Measurements from ENCODE around the gene USP3.

The USP3 gene

GRCh38 chr15:63636518-63637061 is 132.2 kb downstream of the USP3 start:
- Histone ChIP-seq H3K4me1 (ENCODE audit: control insufficient read depth, insufficient read depth, low read length, poor library complexity, severe bottlenecking) (no peaks in the 10 kb centered on the region), H3K27ac (ENCODE audit: insufficient read depth, low read length, poor library complexity, severe bottlenecking) (no peak overlapping the region), H3K4me3 (ENCODE audit: insufficient read depth, low read depth, low read length, poor library complexity, severe bottlenecking) (no peak overlapping the region), H3K9me3 (ENCODE audit: control insufficient read depth, low read length) (no peaks in the 10 kb centered on the region), H3K27me3 (replicated peaks; ENCODE audit: control insufficient read depth, insufficient read depth, low read length, poor library complexity, severe bottlenecking) (no peaks in the 10 kb centered on the region), H3K36me3 (ENCODE audit: control insufficient read depth, insufficient read depth, low read length) (peaks cover 75% of the 10 kb centered on the region)
- no peak for DNase-seq

GRCh38 chr15:63638839-63639238 is 134.4 kb downstream of the USP3 start:
- Histone ChIP-seq H3K4me1 (ENCODE audit: control insufficient read depth, insufficient read depth, low read length, poor library complexity, severe bottlenecking) (no peaks in the 10 kb centered on the region), H3K4me3 (ENCODE audit: insufficient read depth, low read depth, low read length, poor library complexity, severe bottlenecking) (no peak overlapping the region), H3K9me3 (ENCODE audit: control insufficient read depth, low read length) (no peaks in the 10 kb centered on the region), H3K36me3 (ENCODE audit: control insufficient read depth, insufficient read depth, low read length) (peaks cover 70% of the 10 kb centered on the region), H3K27me3 (replicated peaks; ENCODE audit: control insufficient read depth, insufficient read depth, low read length, poor library complexity, severe bottlenecking) (no peaks in the 10 kb centered on the region), H3K27ac (ENCODE audit: insufficient read depth, low read length, poor library complexity, severe bottlenecking) (no peak overlapping the region)
- no peak for DNase-seq

GRCh38 chr15:63640146-63640545 is 135.8 kb downstream of the USP3 start:
- Histone ChIP-seq H3K27me3 (replicated peaks; ENCODE audit: control insufficient read depth, insufficient read depth, low read length, poor library complexity, severe bottlenecking) (no peaks in the 10 kb centered on the region), H3K4me3 (ENCODE audit: insufficient read depth, low read depth, low read length, poor library complexity, severe bottlenecking) (no peak overlapping the region), H3K27ac (ENCODE audit: insufficient read depth, low read length, poor library complexity, severe bottlenecking) (no peak overlapping the region), H3K4me1 (ENCODE audit: control insufficient read depth, insufficient read depth, low read length, poor library complexity, severe bottlenecking) (no peaks in the 10 kb centered on the region), H3K9me3 (ENCODE audit: control insufficient read depth, low read length) (no peaks in the 10 kb centered on the region), H3K36me3 (ENCODE audit: control insufficient read depth, insufficient read depth, low read length) (peaks cover 78% of the 10 kb centered on the region)
- no peak for DNase-seq
